Measurements from ENCODE around the gene SCUBE1.

The SCUBE1 gene

DNA sequence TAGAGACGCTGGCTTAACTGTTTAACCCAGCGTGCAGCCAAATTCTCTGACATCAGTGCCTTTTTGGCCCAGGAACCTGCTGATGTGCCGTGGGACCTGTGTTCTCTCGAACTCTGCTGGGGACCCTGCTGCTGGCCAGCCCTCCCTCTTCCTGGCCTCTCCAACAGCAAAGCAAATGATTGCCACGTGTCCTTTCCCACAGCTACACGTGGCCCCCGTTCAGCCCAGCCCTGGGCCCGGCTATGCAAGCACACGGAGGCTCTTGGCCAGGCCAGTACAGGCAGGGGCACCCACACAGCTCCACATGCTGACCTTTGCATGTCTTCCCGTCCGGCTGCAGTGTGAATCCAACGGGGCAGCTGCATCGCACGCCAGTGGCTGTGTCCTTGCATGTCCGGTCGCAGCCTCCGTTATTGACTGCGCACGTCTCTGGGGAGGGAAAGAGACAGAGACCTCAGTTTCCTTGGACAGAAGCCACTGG lies 104.6 kb downstream of the SCUBE1 start:
- no peak overlapping the region for H3K4me3 ChIP-seq (ENCODE audit: low read depth, low read length)
- TF ChIP-seq, protein P1, sequence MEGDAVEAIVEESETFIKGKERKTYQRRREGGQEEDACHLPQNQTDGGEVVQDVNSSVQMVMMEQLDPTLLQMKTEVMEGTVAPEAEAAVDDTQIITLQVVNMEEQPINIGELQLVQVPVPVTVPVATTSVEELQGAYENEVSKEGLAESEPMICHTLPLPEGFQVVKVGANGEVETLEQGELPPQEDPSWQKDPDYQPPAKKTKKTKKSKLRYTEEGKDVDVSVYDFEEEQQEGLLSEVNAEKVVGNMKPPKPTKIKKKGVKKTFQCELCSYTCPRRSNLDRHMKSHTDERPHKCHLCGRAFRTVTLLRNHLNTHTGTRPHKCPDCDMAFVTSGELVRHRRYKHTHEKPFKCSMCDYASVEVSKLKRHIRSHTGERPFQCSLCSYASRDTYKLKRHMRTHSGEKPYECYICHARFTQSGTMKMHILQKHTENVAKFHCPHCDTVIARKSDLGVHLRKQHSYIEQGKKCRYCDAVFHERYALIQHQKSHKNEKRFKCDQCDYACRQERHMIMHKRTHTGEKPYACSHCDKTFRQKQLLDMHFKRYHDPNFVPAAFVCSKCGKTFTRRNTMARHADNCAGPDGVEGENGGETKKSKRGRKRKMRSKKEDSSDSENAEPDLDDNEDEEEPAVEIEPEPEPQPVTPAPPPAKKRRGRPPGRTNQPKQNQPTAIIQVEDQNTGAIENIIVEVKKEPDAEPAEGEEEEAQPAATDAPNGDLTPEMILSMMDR (IDR thresholded peaks at IDR 0.05; ENCODE audit: low read depth, low read length): no peak

DNA sequence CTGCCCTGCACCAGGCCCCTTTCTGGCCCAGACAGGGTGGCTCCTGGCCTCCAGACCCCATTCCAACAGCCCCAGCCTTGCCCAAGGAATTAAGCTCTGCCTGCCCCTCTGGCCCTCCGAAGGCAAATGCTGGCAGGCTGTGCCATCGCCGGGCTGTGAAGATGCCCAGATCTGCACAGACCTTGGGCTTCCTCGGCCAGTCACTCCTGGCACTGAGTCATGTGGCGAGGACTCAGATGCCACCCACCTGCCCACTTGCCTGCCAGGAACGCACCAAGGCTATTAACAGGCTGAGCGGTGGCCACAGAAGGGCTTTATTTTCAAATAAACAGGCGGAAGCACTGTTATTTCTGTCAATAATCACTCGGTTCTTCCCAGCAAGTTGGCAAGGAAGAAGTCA lies 105.9 kb downstream of the SCUBE1 start:
- TF ChIP-seq, protein P1 (IDR thresholded peaks at IDR 0.05; ENCODE audit: low read depth, low read length): no peak
- H3K4me3 ChIP-seq (ENCODE audit: low read depth, low read length): no peak overlapping the region

DNA sequence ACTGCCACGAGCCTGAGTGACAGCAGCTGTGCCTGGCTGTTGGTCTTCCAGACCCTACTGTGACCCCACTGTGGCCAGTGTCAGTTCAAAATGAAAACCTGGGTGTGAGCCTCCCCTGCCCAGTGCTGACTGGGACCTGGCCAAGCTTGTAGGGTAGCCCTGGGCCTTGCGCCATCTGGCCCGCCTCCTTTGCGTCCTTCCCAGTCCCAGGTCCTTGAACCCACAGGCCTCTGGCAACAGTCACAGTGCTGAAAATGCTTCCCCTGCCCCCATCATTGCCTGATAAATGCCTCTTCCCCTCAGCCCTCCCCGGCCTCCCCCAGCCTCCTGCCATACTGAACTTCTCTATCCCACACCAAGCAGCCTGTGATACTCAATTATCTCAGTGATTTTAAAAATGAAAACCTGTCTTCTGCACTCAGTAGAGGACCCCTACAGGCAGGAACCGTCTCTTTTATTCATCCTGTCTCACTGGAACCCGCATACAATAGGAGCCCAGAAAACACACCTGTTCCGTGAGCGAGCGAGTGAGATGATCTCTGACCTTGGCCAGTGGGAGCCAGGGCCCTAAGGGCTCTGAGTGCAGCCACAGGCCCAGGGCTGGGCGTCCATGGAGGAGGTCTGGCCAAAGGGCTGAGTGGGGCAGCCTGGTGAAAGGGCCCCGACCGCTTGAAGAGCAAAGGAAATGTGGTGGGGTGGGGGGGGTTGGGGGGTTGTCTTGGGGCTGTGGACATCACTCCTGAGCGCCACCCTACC lies 106.6 kb downstream of the SCUBE1 start:
- no peak overlapping the region for H3K4me3 ChIP-seq (ENCODE audit: low read depth, low read length)
- TF ChIP-seq, protein P1 (IDR thresholded peaks at IDR 0.05; ENCODE audit: low read depth, low read length): no peak

DNA sequence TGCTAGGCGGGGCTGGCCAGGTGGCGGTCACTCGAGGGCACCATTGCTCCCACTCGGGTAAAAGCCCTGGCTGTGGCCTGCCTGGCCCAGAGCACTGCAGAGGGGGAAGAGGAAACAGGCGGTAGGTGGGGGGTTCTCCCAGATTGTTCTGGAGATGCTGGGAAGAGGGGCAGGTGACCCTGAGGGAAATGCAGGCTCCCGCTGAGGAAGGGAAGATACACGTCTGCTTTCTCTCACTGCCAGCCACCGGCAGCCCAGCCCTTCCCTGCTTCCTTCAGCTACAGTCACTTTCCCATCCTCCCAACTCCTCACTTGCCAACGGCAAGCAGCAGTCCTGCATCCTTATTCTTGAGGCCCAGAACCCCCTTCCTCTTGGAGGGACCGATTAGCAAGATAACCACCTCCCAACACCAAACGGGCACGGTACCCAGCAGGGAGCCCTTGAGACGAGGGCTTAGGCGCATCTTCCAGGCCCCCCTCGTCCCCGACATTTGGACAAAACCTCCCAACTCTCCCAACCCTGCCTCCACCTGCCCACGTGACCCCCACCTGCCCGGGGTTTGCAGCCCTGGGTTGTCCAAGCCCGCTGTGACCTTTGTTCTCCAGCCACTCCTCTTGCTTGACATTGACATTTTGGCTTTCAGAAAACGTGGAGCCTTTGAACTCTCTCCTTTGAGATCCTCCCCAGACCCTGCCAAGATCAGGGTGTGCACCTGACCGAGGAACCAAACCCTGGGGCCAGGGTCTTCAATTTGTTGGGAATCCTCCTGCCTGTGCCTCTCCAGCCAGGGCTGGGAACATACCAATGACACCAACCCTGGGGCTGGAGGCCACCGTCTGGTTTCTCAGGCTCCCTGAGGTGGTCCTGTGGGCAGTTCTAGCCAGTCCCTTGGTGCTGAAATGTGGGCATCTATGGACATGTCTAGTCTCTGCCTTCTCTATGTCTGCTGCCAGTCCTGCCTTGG lies 107.4 kb downstream of the SCUBE1 start:
- TF ChIP-seq, protein P1 (IDR thresholded peaks at IDR 0.05; ENCODE audit: low read depth, low read length): no peak
- H3K4me3 ChIP-seq (ENCODE audit: low read depth, low read length): no peak overlapping the region

DNA sequence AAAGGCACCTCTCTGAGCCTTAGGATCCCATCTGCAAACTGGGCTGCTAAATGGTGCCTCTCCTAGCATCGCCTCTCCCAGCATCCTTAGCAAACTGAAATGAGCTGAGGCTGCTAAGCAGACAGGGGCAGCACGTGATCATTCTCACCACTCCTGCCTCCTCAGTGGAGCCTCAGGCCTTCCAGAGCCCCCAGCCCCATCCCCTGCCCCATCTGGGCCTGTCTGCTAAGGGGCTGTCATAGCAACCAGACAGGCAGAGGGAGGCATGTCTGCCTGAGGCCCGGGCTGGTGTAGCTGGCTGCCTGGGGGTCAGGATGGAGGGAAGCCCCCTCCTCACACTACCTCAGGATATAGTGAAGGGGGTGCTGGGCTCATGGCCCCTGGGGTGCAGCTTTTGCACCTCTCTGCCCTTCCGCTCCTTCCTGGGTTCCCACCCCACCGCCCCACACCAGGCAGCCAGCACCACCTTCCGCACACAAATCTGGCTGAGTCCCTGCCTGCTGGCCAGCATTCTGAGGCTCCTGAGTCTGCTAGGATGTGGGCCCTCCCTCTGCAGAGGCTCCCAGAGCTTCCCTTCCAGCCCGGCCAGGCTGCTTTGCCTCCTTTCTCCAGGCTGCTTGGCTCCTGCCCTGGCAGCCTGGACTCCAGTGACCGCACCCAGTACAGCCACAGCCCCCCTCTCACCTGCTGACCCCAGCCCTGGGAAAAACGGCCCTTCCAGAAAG lies 108.7 kb downstream of the SCUBE1 start:
- TF ChIP-seq, protein P1 (IDR thresholded peaks at IDR 0.05; ENCODE audit: low read depth, low read length): no peak
- no peak overlapping the region for H3K4me3 ChIP-seq (ENCODE audit: low read depth, low read length)

DNA sequence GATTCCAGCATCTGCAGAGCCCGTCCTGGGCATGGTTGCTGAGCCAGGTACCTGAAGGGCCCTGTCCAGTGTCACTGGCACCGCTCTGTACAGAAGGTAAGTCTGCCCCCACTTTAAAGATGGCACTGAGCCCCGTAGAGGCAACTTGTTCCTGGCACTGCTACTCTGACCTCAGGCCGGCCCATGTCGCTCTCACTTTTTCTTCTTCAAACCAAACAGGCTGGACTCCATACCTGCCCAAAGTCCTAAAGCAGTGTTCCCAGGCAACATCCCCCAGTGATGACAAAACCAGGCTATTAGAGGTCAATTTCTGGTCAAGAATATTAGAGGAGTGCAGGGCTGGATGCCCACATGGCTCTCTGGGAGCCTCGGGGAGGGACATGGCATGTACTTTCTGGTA lies 109.6 kb downstream of the SCUBE1 start:
- TF ChIP-seq, protein P1 (IDR thresholded peaks at IDR 0.05; ENCODE audit: low read depth, low read length): no peak
- no peak overlapping the region for H3K4me3 ChIP-seq (ENCODE audit: low read depth, low read length)
